ENCODE measurements around the gene NDUFB10.

NDUFB10 gene

DNA sequence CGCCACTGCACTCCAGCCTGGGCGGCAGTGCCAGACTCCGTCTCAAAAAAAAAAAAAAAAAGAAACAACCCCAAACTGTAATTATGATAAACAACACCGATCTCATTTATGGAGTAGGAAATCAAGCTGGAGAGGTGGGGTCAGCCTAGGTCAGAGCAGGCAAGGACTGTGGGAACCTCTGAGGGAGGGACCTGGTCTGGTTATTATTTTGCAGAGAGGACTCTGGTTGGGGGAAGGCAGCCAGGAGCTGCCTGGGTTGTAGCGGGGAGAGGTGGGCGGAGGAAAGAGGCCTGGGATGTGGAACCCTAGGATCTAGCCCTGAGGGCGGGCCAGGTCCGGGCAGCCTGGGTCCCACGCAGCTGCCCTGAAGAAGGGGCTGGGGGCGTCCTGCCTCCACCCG is 30.2 kb upstream of the NDUFB10 start:
- Histone ChIP-seq H3K4me2 (ENCODE audit: low read length) (peak overlapping the region; percentile 67), H3F3A (ENCODE audit: control insufficient read depth, insufficient read depth) (no peaks in the 10 kb centered on the region)

GRCh38 chr16:1929578-1930337 is 29.6 kb upstream of the NDUFB10 start:
- Histone ChIP-seq H3K4me1 (ENCODE audit: control insufficient read depth, low read length) (peaks cover 8% of the 10 kb centered on the region), H4K20me1 (ENCODE audit: control insufficient read depth, insufficient read depth, low read depth, low read length) (no peaks in the 10 kb centered on the region), H3K4me3 (ENCODE audit: low read length) (peak overlapping the region; percentile 67), H3K79me2 (ENCODE audit: control insufficient read depth, low read length) (no peaks in the 10 kb centered on the region), H3K27me3 (ENCODE audit: control insufficient read depth, low read length) (0 out of 2 replicates have a peak, but pooled peaks cover 2% of the 10 kb centered on the region), H3K36me3 (ENCODE audit: control insufficient read depth, low read length) (no peaks in the 10 kb centered on the region), H3K4me2 (ENCODE audit: low read length) (peak overlapping the region; percentile 67), H3K9me2 (replicated peaks; ENCODE audit: control insufficient read depth, low read length) (no peaks in the 10 kb centered on the region), H3F3A (ENCODE audit: control insufficient read depth, insufficient read depth) (no peaks in the 10 kb centered on the region), H3K9me3 (ENCODE audit: control insufficient read depth, insufficient read depth, low read length) (no peaks in the 10 kb centered on the region), H3K27ac (ENCODE audit: low read depth, low read length) (no peak overlapping the region)
- TF ChIP-seq EZH2phosphoT487 (IDR thresholded peaks at IDR 0.05; ENCODE audit: borderline replicate concordance, low read length) (no peak), CTCF (IDR thresholded peaks at IDR 0.05; ENCODE audit: low read depth, low read length, poor library complexity, severe bottlenecking) (peak; percentile 89)

More for the DNA sequence above, 30.2 kb upstream of the NDUFB10 start:
- H3K4me1 ChIP-seq (ENCODE audit: control insufficient read depth, low read length) = peaks cover 8% of the 10 kb centered on the region
- H3K9me2 ChIP-seq (replicated peaks; ENCODE audit: control insufficient read depth, low read length) = no peaks in the 10 kb centered on the region
- H3K79me2 ChIP-seq (ENCODE audit: control insufficient read depth, low read length) = no peaks in the 10 kb centered on the region
- no peak for TF ChIP-seq CTCF (IDR thresholded peaks at IDR 0.05; ENCODE audit: low read depth, low read length, poor library complexity, severe bottlenecking)
- TF ChIP-seq EZH2phosphoT487 (IDR thresholded peaks at IDR 0.05; ENCODE audit: borderline replicate concordance, low read length) = no peak
- H3K9me3 ChIP-seq (ENCODE audit: control insufficient read depth, insufficient read depth, low read length) = no peaks in the 10 kb centered on the region
- H4K20me1 ChIP-seq (ENCODE audit: control insufficient read depth, insufficient read depth, low read depth, low read length) = no peaks in the 10 kb centered on the region
- H3K27me3 ChIP-seq (ENCODE audit: control insufficient read depth, low read length) = 0 out of 2 replicates have a peak, but pooled peaks cover 2% of the 10 kb centered on the region
- no peak overlapping the region for H3K27ac ChIP-seq (ENCODE audit: low read depth, low read length)
- peak overlapping the region; percentile 67 for H3K4me3 ChIP-seq (ENCODE audit: low read length)
- no peaks in the 10 kb centered on the region for H3K36me3 ChIP-seq (ENCODE audit: control insufficient read depth, low read length)

GRCh38 chr16:1930338-1930720 is 29.0 kb upstream of the NDUFB10 start:
- Histone ChIP-seq H3K36me3 (ENCODE audit: control insufficient read depth, low read length) (no peaks in the 10 kb centered on the region), H3K4me3 (ENCODE audit: low read length) (no peak overlapping the region), H3K27me3 (ENCODE audit: control insufficient read depth, low read length) (0 out of 2 replicates have a peak, but pooled peaks cover 2% of the 10 kb centered on the region), H3K9me2 (replicated peaks; ENCODE audit: control insufficient read depth, low read length) (no peaks in the 10 kb centered on the region), H3K4me2 (ENCODE audit: low read length) (no peak overlapping the region), H3F3A (ENCODE audit: control insufficient read depth, insufficient read depth) (no peaks in the 10 kb centered on the region), H4K20me1 (ENCODE audit: control insufficient read depth, insufficient read depth, low read depth, low read length) (no peaks in the 10 kb centered on the region), H3K4me1 (ENCODE audit: control insufficient read depth, low read length) (peaks cover 8% of the 10 kb centered on the region), H3K27ac (ENCODE audit: low read depth, low read length) (no peak overlapping the region), H3K79me2 (ENCODE audit: control insufficient read depth, low read length) (no peaks in the 10 kb centered on the region), H3K9me3 (ENCODE audit: control insufficient read depth, insufficient read depth, low read length) (no peaks in the 10 kb centered on the region)
- TF ChIP-seq EZH2phosphoT487 (IDR thresholded peaks at IDR 0.05; ENCODE audit: borderline replicate concordance, low read length) (no peak), CTCF (IDR thresholded peaks at IDR 0.05; ENCODE audit: low read depth, low read length, poor library complexity, severe bottlenecking) (no peak)
